Neural cell (in vitro differentiated cells): ENCODE measurements around the gene TMC3.

Source experiments
- EP300 ChIP-seq: fragments of 450-650 bp; conservative IDR thresholded peaks from 2 replicates; pipeline ENCODE4 v1.6.1; 2014; ENCODE audit warnings: antibody characterized with exemption, mild to moderate bottlenecking, moderate library complexity; ENCODE audit not compliant: poor library complexity, severe bottlenecking
- EZH2 ChIP-seq: fragments of 200-600, 300-800 bp; shearing (Covaris generic), sonication (generic); IDR thresholded peaks from 2 replicates; pipeline ENCODE4 v1.6.1; 2014; ENCODE audit warnings: antibody characterized with exemption, low read length, borderline replicate concordance, mild to moderate bottlenecking; ENCODE audit not compliant: insufficient read depth, poor library complexity, severe bottlenecking
- RAD21 ChIP-seq: fragments of 450-650 bp; conservative IDR thresholded peaks from 2 replicates; pipeline ENCODE4 v1.6.1; 2014; ENCODE audit warnings: antibody characterized with exemption, mild to moderate bottlenecking, moderate library complexity
- TAF1 ChIP-seq: IDR thresholded peaks from 2 replicates; pipeline ENCODE4 v1.6.1; 2012; ENCODE audit warnings: low read depth
- TF ChIP-seq, protein P1 (sequence below): fragments of 450-650 bp; IDR thresholded peaks from 2 replicates; pipeline ENCODE4 v1.5.1; 2014; ENCODE audit warnings: antibody characterized with exemption, mild to moderate bottlenecking, moderate library complexity; ENCODE audit not compliant: poor library complexity, severe bottlenecking
- TF ChIP-seq, protein P2 (sequence below): IDR thresholded peaks from 2 replicates; pipeline ENCODE4 v1.6.1; 2012; ENCODE audit warnings: borderline replicate concordance

GRCh38 chr15:81312790-81313543 is 61.0 kb downstream of the TMC3 start:
- TF ChIP-seq, protein P1, sequence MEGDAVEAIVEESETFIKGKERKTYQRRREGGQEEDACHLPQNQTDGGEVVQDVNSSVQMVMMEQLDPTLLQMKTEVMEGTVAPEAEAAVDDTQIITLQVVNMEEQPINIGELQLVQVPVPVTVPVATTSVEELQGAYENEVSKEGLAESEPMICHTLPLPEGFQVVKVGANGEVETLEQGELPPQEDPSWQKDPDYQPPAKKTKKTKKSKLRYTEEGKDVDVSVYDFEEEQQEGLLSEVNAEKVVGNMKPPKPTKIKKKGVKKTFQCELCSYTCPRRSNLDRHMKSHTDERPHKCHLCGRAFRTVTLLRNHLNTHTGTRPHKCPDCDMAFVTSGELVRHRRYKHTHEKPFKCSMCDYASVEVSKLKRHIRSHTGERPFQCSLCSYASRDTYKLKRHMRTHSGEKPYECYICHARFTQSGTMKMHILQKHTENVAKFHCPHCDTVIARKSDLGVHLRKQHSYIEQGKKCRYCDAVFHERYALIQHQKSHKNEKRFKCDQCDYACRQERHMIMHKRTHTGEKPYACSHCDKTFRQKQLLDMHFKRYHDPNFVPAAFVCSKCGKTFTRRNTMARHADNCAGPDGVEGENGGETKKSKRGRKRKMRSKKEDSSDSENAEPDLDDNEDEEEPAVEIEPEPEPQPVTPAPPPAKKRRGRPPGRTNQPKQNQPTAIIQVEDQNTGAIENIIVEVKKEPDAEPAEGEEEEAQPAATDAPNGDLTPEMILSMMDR = no peak
- TF ChIP-seq TAF1 = no peak
- TF ChIP-seq, protein P2, sequence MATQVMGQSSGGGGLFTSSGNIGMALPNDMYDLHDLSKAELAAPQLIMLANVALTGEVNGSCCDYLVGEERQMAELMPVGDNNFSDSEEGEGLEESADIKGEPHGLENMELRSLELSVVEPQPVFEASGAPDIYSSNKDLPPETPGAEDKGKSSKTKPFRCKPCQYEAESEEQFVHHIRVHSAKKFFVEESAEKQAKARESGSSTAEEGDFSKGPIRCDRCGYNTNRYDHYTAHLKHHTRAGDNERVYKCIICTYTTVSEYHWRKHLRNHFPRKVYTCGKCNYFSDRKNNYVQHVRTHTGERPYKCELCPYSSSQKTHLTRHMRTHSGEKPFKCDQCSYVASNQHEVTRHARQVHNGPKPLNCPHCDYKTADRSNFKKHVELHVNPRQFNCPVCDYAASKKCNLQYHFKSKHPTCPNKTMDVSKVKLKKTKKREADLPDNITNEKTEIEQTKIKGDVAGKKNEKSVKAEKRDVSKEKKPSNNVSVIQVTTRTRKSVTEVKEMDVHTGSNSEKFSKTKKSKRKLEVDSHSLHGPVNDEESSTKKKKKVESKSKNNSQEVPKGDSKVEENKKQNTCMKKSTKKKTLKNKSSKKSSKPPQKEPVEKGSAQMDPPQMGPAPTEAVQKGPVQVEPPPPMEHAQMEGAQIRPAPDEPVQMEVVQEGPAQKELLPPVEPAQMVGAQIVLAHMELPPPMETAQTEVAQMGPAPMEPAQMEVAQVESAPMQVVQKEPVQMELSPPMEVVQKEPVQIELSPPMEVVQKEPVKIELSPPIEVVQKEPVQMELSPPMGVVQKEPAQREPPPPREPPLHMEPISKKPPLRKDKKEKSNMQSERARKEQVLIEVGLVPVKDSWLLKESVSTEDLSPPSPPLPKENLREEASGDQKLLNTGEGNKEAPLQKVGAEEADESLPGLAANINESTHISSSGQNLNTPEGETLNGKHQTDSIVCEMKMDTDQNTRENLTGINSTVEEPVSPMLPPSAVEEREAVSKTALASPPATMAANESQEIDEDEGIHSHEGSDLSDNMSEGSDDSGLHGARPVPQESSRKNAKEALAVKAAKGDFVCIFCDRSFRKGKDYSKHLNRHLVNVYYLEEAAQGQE = no peak
- no peak for TF ChIP-seq EZH2
- TF ChIP-seq RAD21 = no peak
- no peak for TF ChIP-seq EP300
